Stimulated activated CD4-positive, alpha-beta T cell treated with anti-CD3 and anti-CD28 coated beads, Interleukin-4, amount 100 ng/mL, for 1 hour (primary cell): ENCODE data around the gene GMDS.

Experiments
- DNase-seq: peaks from one replicate; pipeline ENCODE4 v3.0.0-alpha.2; 2020

The GMDS gene

DNA sequence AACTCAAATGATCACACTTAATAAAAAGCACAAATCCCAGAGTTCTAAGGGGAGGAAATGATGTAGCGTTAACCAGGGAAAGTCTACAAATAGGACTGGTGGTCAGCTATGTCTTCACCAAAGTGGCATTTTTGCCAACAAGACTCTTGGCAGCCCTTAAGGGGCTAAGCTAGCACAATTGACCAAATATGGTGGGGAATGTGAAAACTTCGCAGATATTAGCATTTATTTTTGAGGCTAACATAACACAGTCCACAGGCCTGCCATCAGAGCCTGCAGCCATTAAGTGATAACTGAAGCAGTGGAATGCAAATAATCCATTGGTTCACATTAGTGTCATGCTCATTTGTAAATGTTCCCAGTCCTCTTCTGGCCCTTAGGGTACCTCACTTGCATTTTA lies 361.1 kb downstream of the GMDS start:
- no peak for DNase-seq

DNA sequence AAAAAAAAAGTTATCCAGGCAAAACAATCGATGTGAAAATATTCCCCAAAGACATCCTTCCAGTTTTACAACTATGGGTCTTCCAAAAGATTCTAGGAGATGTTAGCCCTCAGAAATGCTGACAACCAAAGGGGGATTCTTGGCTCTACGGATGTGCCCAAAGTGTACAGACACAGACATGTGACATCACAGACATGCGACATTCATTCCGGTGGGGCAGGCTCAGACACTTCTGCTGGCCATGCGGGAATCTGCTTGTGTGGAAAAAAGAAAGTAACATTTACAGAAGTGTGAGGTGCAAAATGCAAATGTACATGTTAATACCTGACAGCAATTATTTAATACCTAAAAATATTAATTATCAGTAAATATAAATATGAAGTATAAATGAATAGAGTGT lies 367.1 kb downstream of the GMDS start:
- DNase-seq: no peak

DNA sequence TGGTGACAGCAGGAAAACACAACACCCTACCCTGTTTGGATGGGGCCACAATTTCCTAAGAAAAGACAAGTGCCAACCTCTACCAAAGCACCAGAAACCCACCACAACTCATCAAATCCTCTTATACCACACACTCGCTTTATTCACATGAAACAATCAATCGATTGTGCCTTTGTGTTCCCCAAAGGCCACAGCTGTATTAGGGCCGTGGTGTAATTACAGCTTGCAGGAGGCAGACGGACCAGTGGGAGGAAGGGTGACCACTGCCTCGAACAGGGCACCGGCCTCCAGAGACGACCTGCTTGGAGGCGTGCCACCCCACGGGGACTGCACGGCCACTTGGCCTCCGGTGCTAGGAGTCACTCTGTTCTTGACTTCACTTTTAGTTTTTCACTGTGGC lies 371.6 kb downstream of the GMDS start:
- no peak for DNase-seq

DNA sequence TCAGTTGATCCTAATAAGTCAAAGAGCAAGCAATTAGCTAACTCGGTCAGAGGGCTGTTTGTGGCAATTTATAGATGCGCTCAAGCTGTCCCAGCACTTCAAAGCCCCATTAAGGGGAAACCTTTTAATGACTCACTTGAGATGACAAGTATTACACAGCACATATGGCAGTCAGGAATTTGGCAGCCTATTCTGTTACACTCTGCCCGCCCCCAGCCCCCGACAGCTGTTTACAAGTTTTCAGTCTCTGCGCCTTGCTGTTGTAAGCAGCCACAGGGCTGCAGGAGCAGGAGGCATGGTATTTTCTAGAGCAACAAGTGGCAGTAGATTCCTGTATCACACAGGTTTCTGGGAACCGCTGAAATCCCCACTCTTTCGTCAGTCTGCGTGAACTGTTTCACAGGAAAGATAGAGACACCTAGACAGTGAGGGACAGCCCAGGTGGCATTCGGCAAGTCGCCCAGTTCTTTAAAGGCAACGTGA lies 372.7 kb downstream of the GMDS start:
- no peak for DNase-seq

DNA sequence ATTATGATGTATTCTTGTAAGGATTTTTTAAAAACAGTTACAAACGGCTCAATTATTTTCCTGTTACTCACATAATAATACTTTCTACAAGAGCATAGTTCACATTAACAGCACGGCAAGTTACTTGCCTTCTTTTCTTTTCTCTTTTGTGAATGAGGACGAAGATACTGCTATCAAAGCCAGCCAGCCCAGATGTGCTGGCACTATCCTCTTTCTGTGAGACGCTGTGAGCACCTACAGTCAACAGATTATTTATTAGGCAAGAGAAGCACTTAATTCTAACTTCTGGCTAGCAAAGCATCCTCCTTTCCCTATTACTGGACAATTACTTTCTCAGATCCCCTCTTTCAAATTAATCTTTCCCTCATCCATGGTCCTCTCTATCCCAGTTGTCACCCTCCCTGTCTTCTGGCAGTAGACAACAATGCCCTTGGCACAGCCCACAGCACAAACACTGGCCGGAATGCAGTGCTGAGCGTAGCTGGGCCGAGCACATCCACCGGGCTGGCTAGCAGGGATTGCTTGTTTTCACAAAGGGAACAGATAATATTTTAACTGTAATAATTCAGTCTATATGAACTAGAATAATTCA lies 373.6 kb downstream of the GMDS start:
- DNase-seq: no peak

DNA sequence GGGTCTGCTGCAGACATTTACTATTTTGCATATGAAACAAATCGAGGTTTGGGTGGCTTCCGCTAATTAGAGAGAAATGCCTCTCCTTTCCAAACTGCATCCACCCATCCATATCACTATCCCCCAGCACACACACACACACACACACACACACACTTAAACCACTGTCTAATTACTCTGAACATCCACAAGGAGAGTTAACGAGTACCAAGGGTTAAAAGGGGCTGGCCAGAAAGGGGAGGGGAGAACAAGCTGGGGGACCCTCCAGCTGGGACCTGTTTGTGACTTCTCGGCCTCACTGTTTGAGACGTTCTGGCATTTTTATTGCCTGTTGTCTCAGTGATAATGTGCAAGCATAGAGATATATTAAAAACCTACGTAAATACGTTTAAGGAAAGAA lies 374.5 kb downstream of the GMDS start:
- DNase-seq: no peak

DNA sequence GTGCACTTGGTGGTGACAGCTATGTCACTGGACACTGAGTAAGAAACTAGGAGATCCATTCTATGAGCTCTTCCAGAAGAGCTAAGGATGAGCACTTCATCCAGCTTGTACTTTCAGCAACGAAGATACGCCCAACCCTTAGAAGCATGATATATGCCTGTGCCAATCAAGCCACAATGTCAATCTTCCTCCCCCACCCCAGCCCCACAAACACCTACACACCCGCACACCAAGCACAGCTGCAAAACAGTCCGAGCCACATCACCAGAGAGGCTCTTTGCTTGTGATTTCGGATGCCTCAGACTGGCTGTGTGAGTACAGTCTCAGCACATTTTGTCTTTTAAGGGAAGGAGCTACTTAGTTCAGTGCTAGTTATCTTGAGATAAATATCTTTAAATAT lies 375.2 kb downstream of the GMDS start:
- no peak for DNase-seq

DNA sequence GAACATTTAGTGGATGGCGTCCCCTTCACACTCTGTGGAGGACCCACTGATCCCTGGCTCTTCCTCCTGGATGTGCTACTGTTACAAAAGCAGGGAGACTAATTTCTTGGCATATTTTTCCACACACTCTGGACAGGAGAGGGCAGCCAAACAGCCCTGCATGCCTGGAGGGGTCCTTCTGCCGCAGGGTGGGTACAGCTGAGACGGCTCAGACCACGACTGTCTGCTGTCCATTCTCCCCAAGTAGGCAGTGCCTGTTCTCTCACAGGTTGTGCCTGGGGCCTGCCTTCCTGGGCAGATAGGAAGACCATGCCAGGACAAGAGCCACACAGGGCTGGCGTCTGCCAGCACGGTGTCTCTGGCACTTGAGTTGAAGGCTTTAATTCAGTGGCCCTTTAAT lies 375.6 kb downstream of the GMDS start:
- DNase-seq: no peak

DNA sequence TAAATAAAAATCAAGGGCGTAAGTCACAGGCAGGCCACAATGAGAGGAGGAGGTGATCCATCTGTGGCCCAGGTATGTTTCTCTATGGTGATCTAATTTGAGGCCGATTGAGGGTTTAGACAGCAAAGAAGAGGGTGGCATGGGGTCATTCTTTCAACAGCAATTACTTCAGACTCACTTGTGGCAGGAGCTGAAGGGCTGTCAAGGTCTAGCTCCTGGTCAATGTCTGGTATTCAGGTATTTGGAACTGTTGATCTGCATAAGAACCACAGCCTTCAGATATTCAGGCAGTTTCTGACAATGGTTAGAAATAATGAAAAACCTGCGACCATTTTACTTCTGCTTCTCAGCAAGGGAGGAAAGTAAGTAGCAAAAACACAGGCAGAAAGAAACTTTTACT lies 376.1 kb downstream of the GMDS start:
- DNase-seq: no peak

DNA sequence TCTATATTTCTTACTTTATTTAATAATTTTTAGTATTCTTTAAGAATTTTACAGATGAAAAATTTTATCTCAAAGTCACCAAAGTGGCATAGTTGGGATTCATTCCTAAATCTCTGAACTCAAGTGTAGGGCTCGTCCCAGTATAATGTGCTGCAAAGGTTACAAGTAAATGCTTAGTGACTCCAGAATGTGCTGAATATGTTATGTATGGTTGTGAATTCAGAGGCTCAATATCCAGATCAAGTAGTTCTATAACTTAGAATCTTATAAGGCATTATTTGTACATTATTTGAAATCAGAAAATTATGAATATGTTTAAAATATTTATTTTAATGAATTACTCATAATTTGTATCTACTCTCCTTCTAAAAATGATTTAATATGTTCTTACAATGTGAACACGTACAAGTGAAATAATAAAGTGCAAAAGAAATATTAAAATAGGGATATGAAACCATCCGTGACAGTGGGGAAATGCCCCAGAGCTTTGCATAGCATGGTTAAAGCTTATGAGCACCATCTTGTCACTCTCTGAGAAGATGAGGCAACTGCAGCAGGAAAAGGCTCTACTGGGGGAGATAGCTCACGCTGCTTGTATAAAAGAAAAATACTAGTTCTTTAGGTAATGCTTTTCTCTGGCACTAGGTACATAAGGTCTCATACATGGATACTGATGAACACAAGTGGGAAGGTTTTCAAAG lies 376.7 kb downstream of the GMDS start:
- no peak for DNase-seq

DNA sequence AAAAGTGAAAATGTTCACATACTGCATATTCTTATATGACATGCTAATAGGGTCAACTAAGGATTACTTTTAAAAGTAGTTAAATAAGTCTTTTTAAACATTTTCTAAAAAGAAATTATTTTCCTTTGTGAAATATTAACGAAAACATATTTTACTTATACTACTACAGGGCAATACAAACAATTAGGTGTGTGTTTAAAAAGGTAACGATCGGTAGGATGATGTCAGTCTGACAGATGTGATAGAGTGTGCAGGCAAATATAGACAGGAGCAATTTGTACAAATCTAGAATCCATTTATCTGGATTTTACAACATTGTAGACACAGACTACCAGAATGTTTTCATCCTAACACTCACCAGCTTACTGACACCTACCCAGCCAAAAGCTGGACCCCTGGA lies 378.2 kb downstream of the GMDS start:
- DNase-seq: no peak

DNA sequence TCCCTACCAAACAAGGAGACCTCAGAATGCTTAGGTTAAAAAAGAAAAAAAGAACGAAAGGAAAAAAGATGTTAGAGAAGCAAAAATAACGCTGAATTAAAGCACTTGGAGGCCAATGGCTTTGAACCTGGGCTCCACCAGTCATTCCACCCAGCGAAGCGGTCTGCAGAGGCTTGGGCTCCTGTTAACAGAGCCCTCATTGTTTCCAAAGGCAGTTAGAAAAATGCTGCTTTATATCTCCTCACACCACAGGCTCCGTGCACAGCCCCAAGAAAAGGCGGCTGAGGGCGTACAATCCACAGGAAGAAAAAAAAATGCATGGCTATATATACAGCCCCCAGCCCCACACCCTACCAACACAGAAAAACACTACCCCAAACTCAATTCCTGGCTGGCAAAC lies 379.8 kb downstream of the GMDS start:
- no peak for DNase-seq

DNA sequence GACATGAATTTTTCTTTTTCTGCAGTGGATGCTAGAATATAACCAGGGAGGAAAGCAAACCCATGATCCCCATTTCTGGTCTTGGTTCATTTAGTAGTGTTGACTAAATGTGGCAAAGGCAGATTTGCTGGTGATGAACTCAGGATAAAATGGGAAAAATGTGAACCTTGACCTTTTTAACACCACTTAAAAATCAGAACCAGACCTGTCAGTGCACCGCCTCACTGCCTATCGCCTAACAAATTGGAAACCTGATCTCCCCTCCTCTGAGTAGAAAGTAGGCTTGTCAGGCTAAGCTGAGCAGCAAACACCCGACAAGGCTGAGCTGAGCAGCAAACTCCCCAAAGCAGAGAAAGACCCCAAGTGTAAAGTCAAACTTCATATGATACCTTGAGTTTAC lies 380.9 kb downstream of the GMDS start:
- DNase-seq: no peak

DNA sequence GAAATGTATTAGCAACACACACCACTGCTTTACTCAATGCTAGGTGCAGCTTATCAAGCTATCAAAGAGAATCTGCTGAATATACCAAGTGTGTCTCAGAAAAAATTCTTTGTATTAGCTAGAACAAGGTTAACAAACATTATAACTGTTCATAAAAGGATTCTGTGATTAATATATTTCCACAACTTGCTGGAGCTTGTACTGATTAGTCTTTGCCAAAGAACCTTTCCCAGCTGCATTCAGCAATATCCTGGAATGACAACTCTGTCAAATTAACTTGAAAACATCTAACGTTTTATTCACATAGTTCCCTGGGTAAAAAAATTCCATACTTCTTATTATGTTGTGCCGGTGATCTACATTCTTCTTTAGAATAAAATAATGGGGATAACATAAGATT lies 383.0 kb downstream of the GMDS start:
- DNase-seq: no peak

DNA sequence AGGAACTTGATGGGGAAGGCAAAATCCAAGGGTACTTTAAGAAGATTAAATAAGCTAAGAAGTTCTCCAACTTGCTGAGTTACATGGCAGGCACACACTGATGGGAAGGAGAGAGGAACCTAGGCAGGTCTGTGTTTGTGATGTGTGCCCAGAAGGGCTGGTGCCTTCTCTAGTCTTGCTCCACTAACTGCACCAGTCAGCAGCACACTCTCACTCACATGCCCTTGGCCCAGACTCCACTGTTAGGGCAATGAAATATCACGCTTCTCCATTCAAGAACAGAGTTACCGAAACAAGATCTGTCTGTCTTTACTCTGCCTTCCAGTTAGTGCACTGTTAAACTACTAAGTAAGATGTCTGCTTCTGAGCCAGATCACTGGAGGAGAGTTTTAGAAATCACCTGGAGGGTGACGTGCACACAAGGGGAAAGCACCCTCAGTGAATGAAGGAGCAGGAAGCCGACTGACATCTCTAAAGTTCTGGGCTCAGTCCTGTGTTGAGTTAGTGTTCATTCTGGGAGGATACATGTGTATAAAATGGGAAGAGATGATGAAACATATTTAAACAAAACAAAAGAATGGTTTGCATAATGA lies 384.6 kb downstream of the GMDS start:
- no peak for DNase-seq

DNA sequence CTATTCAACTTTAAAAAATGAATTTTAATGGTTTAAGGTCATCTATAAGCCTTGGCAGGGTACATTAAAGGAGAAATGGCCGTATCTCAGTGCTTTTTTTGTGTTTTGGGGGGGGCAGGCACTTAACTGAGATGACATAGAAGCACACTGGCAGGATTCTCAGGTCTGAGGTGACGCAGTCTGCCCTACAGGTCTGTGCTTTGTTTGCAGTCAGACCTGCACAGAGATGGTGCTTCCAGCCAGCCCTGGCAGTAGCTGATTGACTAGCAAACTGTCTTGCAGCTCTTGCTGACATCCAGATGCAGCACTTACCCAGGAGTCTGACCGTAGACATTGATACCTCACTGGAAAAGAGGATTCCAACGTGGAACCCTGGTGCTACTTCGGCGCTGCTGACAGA lies 386.5 kb downstream of the GMDS start:
- no peak for DNase-seq

DNA sequence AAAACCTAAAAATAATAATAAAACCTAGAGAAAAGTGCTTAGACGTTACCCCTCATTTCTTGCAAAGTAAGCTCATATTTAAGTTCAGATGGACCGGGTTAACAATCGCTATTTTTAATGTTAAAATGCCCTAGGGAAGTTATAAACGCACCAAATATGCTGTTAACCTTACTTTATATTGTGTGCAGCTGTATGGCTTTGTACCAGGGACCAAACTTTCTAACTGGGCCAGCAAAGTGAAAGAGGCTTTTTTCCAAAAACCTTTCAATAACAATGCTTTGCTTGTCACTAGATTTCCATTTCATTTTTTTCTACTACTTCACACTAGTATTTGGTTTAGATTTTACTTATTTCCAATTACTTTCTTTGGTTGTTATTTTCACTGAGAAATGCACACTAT lies 387.2 kb downstream of the GMDS start:
- DNase-seq: no peak

DNA sequence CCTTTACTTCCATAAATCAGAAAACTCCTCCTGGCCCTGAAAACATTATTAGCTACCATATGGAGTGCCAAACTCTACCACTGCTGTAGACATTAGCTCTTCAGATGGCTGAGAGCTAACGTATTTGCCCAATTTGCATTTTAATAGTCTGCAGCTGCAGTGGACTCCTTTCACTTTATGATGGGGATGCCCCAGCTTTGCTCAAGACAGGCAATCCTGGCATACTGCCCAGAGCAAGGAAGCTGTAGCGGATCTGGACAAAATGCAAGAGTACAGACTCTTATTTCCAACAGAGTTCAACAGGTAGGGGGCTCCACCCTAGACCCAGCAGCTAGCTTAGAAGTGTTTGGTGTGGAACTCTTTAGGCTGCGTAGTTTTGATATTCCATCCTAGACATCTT lies 389.0 kb downstream of the GMDS start:
- DNase-seq: no peak

DNA sequence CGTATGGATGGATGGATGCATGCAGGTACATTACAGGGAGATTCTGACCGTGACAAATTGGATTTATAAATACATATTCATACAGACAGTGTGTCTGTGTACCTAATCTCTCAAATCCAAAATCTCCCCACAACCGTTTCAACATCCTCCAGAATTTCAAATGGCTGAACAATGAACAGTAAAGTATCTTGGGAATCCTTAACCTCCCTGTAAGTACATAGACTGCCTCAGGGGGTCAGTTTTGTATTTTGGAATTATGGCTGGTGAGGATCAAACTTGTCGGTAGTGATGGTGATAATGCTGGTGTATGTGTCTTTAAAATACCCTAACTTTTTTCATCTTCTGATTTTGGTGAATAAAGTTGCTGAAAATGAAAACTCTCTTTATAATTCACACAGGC lies 389.5 kb downstream of the GMDS start:
- DNase-seq: no peak

DNA sequence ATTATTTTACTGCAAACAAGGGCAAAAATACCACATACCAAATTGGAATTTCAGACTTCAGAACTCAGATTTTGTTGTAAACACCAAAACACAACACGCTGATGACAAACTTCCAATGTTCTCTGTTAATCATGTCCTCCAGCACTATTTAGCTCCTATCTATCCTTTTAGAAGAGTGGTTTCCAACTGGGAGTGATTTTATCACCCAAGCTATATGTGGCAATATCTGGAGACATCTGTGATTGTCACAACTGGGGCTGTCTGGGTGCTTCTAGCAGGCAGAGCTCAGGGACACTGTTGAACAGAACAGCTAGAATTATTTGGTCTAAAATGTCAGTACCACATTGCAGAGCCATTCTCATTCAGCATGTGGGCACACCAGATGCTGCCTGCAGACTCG lies 391.1 kb downstream of the GMDS start:
- no peak for DNase-seq

DNA sequence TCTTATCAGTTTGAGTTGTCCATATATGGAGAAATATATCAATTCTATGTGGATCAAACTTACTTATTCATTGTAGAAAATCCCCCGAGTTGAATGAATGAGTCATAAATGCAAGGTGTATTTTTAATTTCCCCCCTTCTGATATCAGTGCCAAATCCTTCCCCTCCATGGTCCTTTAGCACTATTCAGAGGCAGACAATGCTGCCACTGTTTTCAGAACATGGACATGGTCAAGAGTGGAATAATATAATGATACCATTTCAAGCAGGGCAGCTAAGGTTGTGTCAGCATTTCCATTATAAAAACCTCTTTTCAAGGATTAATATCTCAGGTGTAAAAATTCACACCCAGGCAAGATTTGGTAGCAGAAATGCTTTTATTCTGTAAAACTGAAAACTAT lies 391.6 kb downstream of the GMDS start:
- DNase-seq: no peak

DNA sequence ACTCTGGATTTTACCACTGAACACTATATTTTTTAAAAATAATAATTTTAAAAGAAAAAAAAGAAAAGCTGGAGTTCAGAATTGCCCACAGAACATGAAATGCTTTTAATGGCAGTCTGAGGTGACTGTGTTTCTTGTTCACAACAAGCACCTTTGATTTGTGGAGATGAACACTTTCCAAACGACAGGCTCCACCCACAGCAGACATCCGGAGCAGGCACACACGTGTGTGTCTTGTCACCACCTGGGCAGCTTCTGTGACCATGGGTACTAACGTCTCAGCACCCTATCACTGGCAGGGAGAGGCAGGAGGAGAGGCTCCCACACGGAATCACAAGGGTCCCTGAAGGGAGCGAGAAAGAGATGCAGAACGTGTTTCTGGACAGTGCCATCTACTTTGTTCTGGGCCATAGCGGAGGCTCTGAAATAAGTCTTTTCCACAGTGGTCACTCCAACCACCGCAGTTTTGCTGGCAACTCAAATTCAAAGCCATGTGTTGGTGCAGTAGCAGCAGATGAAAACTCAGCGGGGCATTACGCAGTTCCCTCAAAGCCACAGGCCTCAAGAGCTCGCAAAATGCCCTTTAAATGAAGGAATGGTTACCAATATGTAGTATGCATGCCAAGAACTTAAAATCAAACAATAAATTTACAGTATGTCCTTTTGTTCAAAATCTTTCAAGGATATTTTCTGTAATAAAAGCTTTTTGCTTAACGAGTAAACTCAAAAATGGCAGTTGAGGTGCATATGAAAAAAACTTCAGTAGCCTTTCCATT lies 393.5 kb downstream of the GMDS start:
- DNase-seq: no peak

DNA sequence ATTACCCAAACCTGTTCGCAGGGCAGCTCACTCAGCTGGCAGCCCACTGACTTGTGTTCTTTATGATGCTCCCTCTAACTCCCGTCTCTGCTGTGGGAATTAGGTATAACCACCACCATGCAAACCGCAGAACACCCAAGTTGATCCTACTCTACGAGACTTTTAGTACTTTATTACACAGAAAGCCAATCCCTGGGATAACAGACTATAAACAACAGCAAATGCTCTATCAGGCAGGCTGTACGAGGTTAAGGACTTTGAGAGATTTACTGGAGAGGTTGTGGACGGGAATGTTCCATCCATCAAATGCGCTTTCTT lies 394.6 kb downstream of the GMDS start:
- DNase-seq: no peak
